ENCODE data around the gene FAM161B.

The FAM161B gene

DNA sequence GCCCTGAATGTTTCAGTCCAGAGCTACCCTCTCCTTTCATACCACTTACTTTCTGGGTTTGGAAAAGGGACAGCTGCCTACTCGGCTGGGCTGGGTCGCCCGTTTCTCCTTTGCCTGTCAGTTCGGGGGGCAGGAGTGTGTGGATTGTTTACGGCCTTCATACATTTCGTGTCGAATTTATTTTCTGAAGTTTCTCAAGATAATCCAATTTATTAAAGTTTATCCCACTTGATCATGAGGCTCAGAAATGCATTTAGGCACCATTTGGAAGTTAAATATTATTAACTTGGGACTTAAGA, 62.6 kb downstream of the FAM161B start:
- TF ChIP-seq, protein P1, sequence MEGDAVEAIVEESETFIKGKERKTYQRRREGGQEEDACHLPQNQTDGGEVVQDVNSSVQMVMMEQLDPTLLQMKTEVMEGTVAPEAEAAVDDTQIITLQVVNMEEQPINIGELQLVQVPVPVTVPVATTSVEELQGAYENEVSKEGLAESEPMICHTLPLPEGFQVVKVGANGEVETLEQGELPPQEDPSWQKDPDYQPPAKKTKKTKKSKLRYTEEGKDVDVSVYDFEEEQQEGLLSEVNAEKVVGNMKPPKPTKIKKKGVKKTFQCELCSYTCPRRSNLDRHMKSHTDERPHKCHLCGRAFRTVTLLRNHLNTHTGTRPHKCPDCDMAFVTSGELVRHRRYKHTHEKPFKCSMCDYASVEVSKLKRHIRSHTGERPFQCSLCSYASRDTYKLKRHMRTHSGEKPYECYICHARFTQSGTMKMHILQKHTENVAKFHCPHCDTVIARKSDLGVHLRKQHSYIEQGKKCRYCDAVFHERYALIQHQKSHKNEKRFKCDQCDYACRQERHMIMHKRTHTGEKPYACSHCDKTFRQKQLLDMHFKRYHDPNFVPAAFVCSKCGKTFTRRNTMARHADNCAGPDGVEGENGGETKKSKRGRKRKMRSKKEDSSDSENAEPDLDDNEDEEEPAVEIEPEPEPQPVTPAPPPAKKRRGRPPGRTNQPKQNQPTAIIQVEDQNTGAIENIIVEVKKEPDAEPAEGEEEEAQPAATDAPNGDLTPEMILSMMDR (IDR thresholded peaks at IDR 0.05; ENCODE audit: control extremely low read depth, extremely low read depth, low read depth, missing control alignments) = no peak
- DNase-seq (ENCODE audit: extremely low spot score) = no peak
- ChIA-PET CTCF (interaction anchor here (0.9 to 1.4 kb wide), 3 partner anchors 8 to 158 kb away, joined by 3 to 5 read pairs (median 4); no protein-coding TSS in a partner anchor), POLR2A (interaction anchor here (0.6 to 1.3 kb wide), 2 partner anchors 108 to 127 kb away, joined by 5 to 8 read pairs; a partner anchor contains a TSS)

DNA sequence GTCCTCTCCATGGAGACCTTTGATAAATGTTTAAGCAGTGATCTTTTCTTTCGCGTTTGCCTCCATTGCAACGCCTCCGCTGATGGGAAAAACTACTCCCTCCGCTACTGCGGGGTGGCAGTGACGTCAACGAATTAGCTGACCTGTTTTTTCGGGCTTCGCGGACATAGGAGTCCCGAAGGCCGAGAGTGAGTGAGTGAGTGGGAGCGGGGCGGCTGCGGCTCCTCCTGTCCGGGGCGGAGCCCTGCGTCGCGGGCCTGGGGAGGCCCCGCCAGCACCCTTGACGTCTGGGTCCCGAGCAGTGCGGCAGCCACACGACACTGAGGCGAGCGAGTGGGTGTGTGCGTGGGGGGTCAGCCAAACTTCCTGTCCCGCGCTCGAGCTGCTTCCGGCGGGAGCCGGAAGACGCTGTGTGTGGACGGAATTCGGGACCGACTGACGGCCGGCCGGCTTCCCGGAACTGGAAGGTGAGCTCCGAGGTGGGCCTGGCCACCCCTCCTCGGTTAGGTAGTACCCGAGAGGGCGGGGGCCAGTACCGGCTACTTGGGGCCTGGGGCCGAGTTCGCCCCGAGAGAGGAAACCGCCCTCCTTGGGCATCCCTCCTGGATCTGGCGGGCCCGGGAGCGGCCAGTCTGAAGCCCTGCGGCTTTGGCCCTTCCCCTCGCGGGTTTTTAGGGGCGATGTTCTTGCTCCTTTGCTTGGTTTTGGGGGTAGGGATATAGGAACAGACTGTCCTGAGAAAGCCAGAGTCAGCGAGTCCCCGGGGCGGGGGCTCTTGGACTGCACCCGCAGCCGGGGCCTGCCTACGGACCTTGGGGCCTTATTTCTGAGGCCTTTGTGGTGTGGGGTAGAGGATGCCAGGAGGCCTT, 63.2 kb downstream of the FAM161B start, which contains the start of gene ZNF410:
Gene ZNF410 (plus strand): TSS at position 411 of the 869 bp plus-strand sequence. CDS start 5,317 bp downstream, outside the sequence.
- TF ChIP-seq, protein P1 (IDR thresholded peaks at IDR 0.05; ENCODE audit: control extremely low read depth, extremely low read depth, low read depth, missing control alignments) = no peak
- DNase-seq (ENCODE audit: extremely low spot score) = peak; percentile 95
- POLR2A ChIA-PET = interaction anchor here (0.6 to 1.3 kb wide), 4 partner anchors 72 to 446 kb away, joined by 3 to 8 read pairs (median 4); a partner anchor contains a TSS
- CTCF ChIA-PET = interaction anchor here (0.7 to 1.4 kb wide), 5 partner anchors 9 to 158 kb away, joined by 3 to 5 read pairs (median 3); no protein-coding TSS in a partner anchor

DNA sequence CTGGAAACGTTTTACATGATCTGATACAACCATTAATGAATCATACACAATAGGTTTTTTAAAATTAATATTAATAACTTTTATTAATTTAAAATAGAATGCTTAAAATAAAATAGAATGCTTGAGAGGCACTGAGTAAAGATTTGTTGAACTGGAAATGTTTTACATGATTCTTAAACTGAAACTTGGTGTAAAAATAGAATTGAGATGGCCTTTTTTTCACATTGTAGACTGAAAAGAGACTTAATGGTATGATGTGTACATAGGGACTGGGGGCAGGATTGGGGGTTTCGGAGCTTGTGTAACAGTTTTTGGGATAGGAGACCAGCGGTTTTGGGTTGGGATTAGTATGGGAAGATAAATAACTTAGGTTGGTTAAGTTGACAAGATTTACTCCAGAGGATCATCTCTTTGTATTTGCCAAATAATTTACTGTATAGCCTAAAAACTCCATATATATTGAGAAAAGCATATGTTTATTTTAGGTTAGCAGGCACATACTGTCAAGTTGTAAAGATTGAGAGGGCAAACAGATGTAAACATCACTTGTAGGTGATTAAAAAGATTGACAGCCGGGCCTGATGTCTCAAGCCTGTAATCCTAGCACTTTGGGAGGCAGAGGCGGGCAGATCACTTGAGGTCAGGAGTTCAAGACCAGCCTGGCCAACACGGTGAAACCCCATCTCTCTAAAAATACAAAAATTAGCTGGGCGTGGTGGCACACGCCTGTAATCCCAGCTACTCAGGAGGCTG, 65.3 kb downstream of the FAM161B start:
- TF ChIP-seq, protein P1 (IDR thresholded peaks at IDR 0.05; ENCODE audit: control extremely low read depth, extremely low read depth, low read depth, missing control alignments) = no peak
- POLR2A ChIA-PET = no interaction called here
- no peak for DNase-seq (ENCODE audit: extremely low spot score)
- CTCF ChIA-PET = no interaction called here
